ENCODE measurements around the gene BCAS1.

DNA sequence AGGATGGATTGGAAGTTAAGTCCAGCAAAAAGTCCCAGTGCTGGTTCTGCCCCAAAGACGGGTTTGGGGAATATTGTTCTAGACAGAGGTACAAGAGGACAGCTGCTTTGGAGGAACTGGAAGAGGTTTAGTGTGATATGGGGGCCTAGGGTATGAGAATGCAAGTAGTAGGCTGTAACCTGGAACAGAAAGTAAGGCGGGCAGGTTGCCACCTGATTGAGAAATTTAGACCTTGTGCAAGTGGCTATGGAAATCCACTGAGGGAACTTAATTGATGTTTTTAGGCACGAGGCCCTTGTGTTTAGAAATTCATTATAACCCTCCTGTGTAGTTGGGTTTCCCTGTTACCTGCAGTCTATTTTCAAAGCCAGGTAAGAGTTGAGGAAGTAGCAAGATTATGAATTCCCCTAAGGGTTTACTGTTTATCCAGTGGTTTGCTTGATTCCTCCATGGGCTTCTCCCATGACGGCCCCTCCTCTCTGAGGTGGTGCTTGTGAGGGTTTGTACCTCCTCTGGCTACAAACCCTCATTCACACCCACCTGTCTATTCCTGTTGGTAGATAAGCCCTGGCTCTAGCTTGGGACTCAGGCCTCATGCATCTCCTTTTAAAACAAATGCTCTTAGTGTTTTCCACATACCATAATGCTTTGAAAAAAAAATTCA, 42.0 kb upstream of the BCAS1 start:
- TF ChIP-seq, protein P1, sequence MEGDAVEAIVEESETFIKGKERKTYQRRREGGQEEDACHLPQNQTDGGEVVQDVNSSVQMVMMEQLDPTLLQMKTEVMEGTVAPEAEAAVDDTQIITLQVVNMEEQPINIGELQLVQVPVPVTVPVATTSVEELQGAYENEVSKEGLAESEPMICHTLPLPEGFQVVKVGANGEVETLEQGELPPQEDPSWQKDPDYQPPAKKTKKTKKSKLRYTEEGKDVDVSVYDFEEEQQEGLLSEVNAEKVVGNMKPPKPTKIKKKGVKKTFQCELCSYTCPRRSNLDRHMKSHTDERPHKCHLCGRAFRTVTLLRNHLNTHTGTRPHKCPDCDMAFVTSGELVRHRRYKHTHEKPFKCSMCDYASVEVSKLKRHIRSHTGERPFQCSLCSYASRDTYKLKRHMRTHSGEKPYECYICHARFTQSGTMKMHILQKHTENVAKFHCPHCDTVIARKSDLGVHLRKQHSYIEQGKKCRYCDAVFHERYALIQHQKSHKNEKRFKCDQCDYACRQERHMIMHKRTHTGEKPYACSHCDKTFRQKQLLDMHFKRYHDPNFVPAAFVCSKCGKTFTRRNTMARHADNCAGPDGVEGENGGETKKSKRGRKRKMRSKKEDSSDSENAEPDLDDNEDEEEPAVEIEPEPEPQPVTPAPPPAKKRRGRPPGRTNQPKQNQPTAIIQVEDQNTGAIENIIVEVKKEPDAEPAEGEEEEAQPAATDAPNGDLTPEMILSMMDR (IDR thresholded peaks at IDR 0.05), result no peak
- no peak for TF ChIP-seq POLR2A (IDR thresholded peaks at IDR 0.05)

Measured in adrenal gland (tissue), 5 donors.